NCI-H1417 treated with DMSO at 0.1 percent for 48 hours (cell line): ENCODE data around the gene WDR48.

Experiments used
- DNase-seq: peaks from one replicate; lab custom pipeline; 2025; lab: John Stamatoyannopoulos, UW

WDR48 gene

DNA sequence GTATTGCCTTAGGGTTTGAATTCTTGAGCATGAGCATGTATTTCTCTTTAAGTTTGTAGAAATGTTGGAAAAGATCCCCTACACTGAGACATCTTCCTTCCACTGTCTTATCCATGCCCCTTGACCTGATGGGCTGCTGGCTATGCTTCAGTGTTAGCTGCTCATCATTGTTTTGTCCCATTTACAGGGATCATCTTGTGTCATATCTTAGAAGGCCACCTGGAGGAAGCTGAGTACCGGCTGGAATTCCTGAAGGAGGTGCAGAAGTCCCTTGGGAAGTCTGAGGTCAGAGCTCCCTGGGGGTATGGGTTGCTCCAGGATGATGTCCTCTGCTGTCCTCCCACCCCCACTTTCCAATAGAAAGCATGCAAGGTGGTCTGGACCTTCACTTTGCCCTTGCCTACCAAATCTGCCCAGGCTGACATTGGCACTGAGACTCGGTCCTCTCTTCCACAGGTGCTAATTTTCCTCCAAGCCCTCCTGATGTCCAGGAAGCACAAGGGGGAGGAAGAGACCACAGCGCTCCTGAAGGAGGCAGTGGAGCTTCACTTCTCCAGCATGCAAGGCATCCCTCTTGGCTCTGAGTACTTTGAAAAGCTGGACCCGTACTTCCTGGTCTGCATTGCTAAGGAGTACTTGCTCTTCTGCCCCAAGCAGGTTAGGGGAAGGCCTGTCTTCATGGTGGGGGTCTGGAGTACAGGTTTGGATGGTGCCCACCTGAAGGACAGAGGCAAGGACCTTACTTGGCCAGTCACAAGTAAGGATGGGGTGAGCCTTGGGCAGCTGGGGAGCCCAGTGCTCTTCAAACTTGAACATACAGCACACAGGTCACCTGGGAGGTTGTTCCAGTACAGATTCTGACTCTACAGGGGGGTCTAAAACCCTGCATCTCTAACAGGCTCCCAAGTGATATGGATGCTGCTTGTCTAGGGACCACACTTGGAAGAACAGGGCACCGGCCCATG is 73.3 kb downstream of the WDR48 start:
- no peak for DNase-seq

GRCh38 chr3:39125841-39126500 is 74.2 kb downstream of the WDR48 start:
- DNase-seq: no peak

DNA sequence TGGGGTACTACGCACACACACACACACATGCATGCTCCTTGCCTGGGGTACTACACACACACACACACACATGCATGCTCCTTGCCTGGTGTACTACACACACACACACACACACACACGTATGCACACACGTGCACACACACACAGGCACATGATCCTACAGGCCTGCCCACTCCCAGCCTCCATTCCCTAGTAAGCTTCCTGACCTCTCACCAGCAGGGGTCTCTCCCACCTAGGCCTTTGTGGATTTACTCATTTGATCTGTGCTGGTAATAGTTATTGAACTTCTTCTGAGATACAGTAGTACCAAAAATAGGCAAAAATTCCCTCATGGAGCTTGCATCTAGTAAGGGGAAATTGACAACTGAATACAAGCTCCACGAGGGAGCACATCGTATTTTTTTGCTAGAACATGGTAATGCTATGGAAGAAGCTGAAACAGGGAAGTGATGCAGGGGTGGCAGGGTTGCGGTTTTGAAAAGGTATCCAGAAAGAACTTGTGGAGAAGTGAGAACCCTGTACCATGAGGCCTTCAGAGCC is 74.8 kb downstream of the WDR48 start:
- DNase-seq: no peak

DNA sequence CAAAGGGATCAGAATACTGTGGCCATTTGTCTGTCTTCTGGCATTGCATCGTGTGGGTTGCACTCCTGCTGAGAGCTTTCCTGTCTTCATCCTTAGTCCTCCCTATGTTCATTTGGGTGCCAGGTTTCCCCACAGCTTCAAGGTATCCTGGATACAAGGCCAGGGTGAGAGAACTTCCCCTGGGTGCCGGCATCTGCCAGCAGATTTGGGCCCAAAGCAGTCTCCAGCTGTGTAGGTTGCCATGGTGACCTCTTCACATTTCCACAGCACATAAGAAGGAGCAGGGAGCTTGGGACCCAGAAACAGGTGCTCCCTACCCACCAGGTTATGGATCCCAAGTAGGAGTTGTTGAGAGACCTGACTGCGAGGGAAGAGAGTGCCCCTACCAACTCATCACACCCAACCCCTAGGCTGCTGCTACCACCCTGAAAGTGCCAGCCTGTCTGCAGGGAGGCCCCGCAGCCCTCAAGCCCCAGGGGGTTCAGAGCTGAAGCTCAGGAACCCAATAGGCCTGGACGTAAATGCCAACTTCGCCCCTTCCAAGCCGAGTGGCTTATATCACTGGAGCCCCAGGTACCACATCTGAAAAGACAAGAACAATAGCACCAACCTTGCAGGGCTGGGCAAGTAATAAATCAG is 75.6 kb downstream of the WDR48 start:
- DNase-seq: no peak

- no peak for DNase-seq
Measured at GRCh38 chr3:39127908-39128304, 76.1 kb downstream of the WDR48 start.

GRCh38 chr3:39128951-39129350 is 77.1 kb downstream of the WDR48 start:
- no peak for DNase-seq

DNA sequence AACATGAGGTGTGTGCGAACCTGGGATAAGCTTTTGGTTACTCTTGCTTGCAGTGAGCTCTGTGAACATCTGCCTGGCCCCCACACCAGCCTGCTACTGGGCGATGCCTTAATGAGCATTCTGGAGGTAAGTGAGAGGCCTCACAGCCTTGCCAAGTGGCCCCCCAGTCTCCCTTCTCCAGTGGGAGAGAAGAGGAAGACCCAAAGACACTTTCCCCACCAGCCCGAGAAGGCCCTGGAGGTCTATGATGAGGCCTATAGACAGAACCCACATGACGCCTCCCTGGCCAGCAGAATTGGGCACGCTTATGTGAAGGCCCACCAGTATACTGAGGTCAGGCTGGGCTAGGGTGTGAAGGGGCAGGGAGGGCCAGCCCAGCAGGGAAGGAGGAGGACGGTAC is 78.2 kb downstream of the WDR48 start:
- no peak for DNase-seq

DNA sequence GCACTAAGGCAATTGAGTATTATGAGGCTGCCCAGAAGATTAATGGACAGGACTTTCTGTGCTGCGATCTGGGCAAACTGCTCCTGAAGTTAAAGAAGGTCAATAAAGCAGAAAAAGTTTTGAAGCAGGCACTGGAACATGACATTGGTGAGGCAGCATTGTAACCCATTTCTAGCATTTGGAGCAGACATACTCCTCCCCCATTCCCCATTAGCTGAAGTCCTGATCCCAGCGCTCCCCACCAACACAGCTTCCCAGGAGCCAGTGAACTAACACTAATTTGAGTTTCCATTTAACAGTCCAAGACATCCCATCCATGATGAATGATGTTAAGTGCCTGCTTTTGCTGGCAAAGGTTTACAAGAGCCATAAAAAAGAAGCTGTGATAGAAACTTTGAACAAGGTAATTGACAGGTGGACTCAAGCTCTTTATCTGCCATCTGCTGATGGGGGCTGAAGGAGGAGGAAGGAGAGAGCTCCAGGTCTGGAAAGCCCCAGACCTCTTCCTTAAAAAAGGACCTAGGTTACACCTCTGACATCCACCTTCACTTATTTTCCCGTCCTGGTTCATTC is 79.0 kb downstream of the WDR48 start:
- no peak for DNase-seq

DNA sequence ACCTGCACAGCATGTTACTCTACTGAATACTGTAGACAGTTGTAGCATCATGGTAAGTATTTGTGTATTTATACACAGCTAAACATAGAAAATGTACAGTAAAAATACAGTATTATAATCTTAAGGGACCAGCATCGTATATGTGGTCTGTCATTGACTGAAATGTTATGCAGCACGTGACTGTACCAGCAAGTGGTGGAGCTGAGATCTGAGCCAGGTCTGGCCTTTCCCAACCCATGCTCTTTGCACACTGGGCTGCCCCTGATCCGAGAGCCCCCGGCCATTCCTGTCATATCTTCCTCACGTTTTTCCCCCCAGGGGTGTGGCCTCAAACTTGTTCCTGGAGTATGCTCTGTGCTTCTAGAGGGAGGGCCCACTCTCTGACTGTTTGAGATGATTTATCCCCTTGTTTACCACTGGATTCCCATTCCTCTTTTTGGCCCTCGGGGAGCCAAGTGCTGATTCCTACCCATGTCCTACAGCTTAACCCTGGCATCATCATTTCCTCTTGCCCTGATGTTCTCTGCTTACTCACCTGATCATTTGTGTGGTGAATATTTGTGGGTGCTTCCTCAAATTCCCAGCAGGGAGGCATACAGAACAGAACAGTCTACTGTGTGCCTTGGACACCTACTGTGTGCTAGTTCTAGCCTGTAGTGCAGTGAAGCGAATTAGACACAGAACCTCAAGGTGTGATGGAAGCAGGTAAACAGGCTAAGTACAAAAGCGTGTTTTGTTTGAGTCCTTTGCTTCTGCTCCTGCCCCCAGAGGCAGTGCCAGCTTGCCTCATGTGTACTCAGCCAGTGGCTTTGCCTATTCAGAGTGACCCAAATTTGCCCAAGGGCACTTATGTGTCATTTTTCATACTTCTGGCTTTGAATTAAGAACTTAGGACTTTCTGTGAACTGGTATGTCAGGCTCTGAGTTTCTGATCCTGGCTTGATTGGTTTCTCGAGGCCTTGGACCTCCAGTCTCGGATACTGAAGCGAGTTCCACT is 80.6 kb downstream of the WDR48 start:
- no peak for DNase-seq

DNA sequence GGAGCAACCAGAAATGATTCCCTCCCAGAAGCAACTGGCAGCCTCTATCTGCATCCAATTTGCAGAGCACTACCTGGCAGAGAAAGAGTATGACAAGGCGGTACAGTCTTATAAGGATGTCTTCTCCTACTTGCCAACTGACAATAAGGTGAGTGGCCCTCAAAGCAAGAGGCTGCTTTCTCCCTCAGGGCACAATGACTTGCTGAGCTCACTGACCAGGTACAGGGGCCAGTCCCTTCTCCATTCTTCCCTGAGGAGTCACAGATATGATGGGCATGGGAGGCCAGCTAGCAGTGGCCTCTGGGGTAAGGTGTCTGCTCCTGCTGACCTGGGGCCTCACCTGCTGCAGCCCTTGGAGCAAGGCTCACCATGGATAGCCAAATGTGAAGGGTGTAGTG is 81.3 kb downstream of the WDR48 start:
- DNase-seq: no peak

DNA sequence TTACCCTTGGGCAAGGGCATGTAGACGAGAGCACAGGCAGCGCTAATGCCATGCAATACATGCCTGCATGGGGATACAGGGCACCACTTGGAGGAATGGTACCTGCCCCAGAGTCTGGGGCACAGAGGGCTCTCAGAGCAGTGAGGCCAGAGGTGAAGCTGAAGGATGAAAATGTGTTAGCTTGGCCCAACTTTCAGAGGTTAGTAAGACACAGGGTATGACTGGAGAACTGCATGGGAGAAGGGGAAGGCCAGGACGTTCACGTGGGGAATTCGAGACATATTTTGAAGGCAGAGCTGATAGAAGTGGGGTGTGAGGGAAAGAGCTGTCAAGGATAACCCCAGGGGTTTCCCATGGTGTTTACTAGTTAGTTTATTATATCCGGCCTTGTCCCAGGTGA is 82.0 kb downstream of the WDR48 start:
- DNase-seq: no peak

DNA sequence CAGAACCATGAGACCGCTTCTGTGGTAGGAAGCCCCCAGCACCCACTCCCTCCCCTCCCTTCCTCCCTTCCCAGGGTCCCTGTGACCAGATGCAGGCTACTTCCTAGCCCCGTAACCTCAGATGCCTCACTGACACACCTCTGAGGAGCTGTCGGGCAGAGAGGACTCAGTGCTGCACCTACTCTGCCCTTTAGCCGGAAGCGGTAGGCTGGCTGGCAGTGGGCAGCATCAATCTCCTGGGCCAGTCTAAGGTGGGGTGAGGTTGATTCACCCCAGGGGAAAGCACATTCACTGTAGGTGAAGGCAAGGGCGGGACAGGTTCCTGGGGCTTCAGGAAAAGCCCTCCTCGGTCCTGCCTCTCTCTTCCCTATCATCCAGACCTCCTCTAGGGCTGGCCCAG is 82.5 kb downstream of the WDR48 start:
- no peak for DNase-seq

GRCh38 chr3:39135170-39135805 is 83.5 kb downstream of the WDR48 start:
- DNase-seq: no peak

DNA sequence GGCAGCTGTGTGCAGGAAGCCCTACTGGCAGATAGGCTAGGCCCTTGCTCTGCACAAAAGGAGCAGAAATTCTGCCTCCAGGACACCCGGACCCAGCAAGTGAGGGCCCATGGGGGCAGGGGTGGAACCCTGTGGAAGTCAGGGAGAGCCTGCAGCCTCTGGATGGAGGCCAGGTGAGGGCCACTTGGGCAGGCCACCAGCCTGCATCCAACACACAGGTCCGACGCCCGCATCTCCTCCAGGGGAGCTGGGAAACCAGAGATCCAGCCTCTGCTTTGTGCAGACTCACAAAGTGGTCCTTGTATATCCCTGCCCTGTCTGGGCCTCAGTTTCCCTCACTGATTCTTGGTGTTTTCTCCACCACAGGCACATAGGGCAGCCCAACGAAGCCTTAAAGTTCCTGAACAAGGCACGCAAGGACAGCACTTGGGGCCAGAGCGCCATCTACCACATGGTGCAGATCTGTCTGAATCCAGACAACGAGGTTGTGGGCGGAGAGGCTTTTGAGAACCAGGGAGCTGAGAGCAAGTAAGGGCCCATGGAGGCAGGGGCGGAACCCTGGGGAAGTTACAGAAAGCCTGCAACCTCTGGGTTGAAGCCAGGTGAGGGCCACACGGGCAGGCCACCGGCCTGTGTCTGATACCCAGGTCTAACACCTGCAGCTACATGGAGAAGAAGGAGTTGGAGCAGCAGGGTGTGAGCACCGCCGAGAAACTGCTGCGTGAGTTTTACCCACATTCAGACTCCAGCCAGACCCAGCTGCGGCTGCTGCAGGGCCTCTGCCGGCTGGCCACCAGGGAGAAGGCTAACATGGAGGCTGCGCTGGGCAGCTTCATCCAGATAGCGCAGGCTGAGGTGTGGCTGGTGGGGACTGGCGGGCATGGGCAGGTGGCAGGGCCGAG is 85.0 kb downstream of the WDR48 start:
- no peak for DNase-seq

GRCh38 chr3:39137435-39137936 is 85.7 kb downstream of the WDR48 start:
- DNase-seq: no peak

DNA sequence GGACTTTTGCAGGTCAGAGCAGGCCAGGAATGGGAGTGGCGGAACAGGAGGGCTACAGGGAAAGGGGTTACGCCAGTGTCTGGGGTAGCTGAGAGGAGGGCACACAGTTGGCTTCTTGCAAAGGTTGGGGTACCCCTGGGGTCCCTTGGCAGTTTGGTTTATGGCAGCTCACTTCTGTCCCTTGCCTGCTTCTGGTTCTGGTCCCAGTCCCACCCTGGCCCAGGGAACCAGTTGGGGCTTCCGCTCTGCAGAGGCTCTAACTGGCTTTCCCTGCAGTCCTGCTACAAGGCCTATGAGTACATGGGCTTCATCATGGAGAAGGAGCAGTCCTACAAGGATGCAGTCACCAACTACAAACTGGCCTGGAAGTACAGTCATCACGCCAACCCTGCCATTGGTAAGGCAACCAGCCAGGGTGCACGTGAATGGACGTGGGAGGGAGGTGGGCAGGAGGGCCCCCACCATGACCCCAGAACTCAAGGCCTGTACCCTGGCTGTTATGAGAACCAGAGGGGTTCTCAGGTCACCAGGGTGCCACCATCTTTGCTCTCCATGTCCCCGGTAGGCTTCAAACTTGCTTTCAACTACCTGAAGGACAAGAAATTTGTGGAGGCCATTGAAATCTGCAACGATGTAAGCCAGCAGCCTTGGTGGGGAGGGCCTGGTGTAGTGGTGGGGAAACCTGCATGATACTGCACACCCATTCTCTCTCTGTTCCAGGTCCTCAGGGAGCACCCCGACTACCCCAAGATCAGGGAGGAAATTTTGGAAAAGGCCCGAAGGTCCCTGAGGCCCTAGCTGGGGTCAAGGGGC is 86.4 kb downstream of the WDR48 start:
- no peak for DNase-seq

DNA sequence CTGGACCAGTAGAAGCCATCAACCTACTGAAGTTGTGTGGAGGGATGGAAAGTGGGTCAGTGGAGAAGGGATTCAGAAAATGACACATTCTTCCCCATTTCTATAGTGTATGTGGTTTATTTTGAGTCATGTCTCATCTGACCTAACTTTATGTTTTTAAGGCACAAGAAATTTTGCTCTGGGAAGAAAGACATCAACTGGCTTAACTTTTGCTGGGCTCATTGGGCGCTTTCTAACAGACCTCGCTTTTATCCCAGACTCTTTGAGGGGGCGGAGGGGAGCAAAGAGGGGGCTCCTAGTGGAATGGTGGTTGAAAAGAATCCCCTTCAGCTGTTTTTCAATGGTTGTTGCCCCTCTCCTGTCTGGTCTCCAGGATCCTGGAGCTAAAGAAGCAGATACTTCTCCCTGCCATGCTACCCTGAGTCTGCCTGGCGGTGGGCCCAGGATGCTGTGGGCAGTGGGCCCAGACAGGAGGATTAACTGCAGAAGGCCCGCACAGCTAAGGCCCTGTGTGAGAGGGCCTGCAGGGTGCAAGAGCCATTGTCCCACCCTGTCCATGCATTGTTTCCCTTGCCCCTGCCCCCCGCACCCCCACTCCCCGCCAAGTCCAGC is 87.1 kb downstream of the WDR48 start:
- no peak for DNase-seq

DNA sequence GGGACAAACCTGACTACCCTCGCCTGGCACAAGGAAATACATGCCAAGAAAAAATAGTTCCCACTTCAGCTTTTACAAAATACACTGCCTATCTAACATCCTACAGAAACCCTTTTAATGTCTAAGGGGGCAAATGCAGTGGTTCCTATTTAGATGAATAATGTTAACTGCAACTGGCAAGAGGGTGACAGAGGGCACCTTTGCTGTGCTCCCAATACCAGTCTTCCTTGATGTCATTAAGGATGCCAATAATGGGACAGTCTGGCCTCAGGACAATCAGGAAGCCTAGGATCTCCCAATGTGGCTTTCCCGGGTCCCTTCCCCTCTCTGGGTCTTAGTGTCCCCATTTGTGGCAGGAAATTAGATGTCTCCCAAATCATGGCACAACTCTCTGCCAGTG is 87.6 kb downstream of the WDR48 start:
- no peak for DNase-seq
